Placental epithelial cell (primary cell): ENCODE measurements around the gene COL6A1. TPM values are rescaled to one million over a fixed set of nuclear protein-coding genes. Genes with fewer than 3 reads are reported as not detected.

Experiments used
- total RNA-seq: library from RNA; depleted of rRNA; stranded (reverse); fragments of >200 nt; gene quantifications from 2 replicates; pipeline ENCODE4 v1.2.3, GENCODE V29; 2012

COL6A1 gene, protein sequence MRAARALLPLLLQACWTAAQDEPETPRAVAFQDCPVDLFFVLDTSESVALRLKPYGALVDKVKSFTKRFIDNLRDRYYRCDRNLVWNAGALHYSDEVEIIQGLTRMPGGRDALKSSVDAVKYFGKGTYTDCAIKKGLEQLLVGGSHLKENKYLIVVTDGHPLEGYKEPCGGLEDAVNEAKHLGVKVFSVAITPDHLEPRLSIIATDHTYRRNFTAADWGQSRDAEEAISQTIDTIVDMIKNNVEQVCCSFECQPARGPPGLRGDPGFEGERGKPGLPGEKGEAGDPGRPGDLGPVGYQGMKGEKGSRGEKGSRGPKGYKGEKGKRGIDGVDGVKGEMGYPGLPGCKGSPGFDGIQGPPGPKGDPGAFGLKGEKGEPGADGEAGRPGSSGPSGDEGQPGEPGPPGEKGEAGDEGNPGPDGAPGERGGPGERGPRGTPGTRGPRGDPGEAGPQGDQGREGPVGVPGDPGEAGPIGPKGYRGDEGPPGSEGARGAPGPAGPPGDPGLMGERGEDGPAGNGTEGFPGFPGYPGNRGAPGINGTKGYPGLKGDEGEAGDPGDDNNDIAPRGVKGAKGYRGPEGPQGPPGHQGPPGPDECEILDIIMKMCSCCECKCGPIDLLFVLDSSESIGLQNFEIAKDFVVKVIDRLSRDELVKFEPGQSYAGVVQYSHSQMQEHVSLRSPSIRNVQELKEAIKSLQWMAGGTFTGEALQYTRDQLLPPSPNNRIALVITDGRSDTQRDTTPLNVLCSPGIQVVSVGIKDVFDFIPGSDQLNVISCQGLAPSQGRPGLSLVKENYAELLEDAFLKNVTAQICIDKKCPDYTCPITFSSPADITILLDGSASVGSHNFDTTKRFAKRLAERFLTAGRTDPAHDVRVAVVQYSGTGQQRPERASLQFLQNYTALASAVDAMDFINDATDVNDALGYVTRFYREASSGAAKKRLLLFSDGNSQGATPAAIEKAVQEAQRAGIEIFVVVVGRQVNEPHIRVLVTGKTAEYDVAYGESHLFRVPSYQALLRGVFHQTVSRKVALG
- total RNA-seq: 17.9 and 29.4 TPM in 2 replicates

DNA sequence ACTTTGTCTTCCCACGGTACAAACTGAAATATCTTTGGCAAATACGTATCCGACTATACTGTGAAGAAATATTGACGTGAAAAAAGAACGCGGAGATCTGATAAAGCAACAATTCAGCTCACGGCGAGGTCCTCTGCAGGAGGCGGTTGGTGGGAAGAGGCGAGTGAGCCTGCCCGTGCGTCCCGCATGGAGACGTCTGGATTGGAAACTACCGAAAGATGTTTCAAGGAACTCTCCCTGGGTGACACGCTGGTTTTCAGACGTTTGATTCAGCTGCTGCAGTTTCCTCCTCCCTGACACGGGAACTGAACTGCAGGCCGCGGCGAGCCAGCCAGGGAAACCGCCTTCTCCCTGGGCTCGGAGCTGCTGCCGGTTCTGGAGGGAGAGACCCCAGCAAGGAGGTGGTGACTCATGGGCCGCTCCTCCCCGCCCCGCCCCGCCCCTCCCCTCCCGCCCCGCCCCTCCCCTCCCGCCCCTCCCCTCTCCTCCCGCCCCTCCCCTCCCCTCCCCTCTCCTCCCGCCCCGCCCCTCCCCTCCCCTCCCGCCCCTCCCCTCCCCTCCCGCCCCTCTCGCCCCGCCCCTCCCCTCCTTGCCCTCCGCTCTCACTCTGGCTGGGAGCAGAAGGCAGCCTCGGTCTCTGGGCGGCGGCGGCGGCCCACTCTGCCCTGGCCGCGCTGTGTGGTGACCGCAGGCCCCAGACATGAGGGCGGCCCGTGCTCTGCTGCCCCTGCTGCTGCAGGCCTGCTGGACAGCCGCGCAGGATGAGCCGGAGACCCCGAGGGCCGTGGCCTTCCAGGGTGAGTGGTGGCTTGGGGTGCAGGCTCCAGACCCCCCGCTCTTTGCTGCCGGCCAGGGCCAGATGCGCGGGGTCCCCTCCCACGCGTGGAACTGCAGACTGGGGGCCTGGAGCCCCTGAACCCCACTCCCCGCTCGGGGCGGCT is at the start of gene COL6A1:
TSS of gene COL6A1 (plus strand) at position 620 of the 941 bp plus-strand sequence. CDS start at position 701, 81 bp downstream.

Other genes with a start within 250 kb of the COL6A1 start
- gene COL6A2, start 116.3 kb downstream of the COL6A1 start, total RNA-seq: 24.3 and 41.6 TPM in 2 replicates
- gene FTCD, start 173.8 kb downstream of the COL6A1 start, total RNA-seq: 0.39 and 0.65 TPM in 2 replicates
- 13.6 and 15.7 TPM in 2 replicates for gene SPATC1L, start 202.7 kb downstream of the COL6A1 start, total RNA-seq
- 50.3 and 110 TPM in 2 replicates for gene LSS, start 247.0 kb downstream of the COL6A1 start, total RNA-seq